PC-9 (cell line): ENCODE data around the gene VAPB. TPM values are rescaled to one million over a fixed set of nuclear protein-coding genes. Genes with fewer than 3 reads are reported as not detected.

Experiments
- BruUV-seq: library from RNA; stranded (reverse); fragments of 400-500 nt; replicated peaks from 2 replicates; lab custom pipeline; 2021; lab: Mats Ljungman, UMichigan
- CTCF ChIA-PET: fragments of 300-600 bp; sonication (Branson Sonifier 250); formaldehyde crosslinking; loops from one replicate; lab custom pipeline; 2022; ENCODE audit warnings: antibody characterized with exemption; lab: Charles Lee
- POLR2A ChIA-PET: fragments of 300-600 bp; sonication (Branson Sonifier 250); formaldehyde crosslinking; loops from one replicate; lab custom pipeline; 2022; ENCODE audit warnings: antibody characterized with exemption; ENCODE audit not compliant: unreplicated experiment; lab: Charles Lee
- DNase-seq, 2 experiments: peaks; one replicate each; pipeline versions ENCODE4 v3.0.0 to v3.0.0-alpha.2; 2015 to 2022; ENCODE audit warnings: mixed read lengths in 1 of 2
- H2AFZ ChIP-seq: fragments of 200-600 bp; sonication (generic); 2 replicates; pipeline ENCODE4 v1.8.1; 2017; ENCODE audit warnings: antibody characterized with exemption
- H3F3A ChIP-seq: fragments of 200-600 bp; sonication (generic); 2 replicates; pipeline ENCODE4 v1.8.1; 2017; ENCODE audit warnings: antibody characterized with exemption, mild to moderate bottlenecking, low read depth; ENCODE audit not compliant: insufficient read depth
- H3K27ac ChIP-seq: fragments of 200-600 bp; sonication (generic); 2 replicates; pipeline ENCODE4 v1.6.1; 2016; ENCODE audit warnings: mixed run types
- H3K27me3 ChIP-seq: fragments of 200-600 bp; sonication (generic); 2 replicates; pipeline ENCODE4 v1.6.1; 2016; ENCODE audit warnings: low read depth, mixed run types; ENCODE audit not compliant: insufficient read depth
- H3K36me3 ChIP-seq: fragments of 200-600 bp; sonication (generic); 2 replicates; pipeline ENCODE4 v1.6.1; 2016; ENCODE audit warnings: low read depth, mixed run types
- H3K4me1 ChIP-seq: fragments of 200-600 bp; sonication (generic); replicated peaks from 2 replicates; pipeline ENCODE4 v1.6.1; 2016; ENCODE audit warnings: mixed run types; ENCODE audit not compliant: insufficient read depth
- H3K4me2 ChIP-seq: fragments of 200-600 bp; sonication (generic); 2 replicates; pipeline ENCODE4 v1.6.1; 2017; ENCODE audit warnings: mixed run types
- H3K4me3 ChIP-seq: fragments of 200-600 bp; sonication (generic); 2 replicates; pipeline ENCODE4 v1.6.1; 2016; ENCODE audit warnings: mixed run types
- H3K79me2 ChIP-seq: fragments of 200-600 bp; sonication (generic); 2 replicates; pipeline ENCODE4 v1.6.1; 2017; ENCODE audit warnings: low read depth, mixed run types
- H3K9me2 ChIP-seq: fragments of 200-600 bp; sonication (generic); 2 replicates; pipeline ENCODE4 v1.8.1; 2017; ENCODE audit warnings: mild to moderate bottlenecking; ENCODE audit not compliant: insufficient read depth
- H3K9me3 ChIP-seq: fragments of 200-600 bp; sonication (generic); 2 replicates; pipeline ENCODE4 v1.8.1; 2016; ENCODE audit warnings: low read depth; ENCODE audit not compliant: insufficient read depth
- H4K20me1 ChIP-seq: fragments of 200-600 bp; sonication (generic); 2 replicates; pipeline ENCODE4 v1.8.1; 2017; ENCODE audit not compliant: insufficient read depth
- CTCF ChIP-seq: fragments of 200-600 bp; sonication (generic); conservative IDR thresholded peaks from 2 replicates; pipeline ENCODE4 v1.6.1; 2017; ENCODE audit warnings: mixed run types, antibody characterized with exemption, mild to moderate bottlenecking, moderate library complexity
- EZH2 ChIP-seq: fragments of 200-600 bp; sonication (generic); IDR thresholded peaks from 2 replicates; pipeline ENCODE4 v1.8.0; 2017; ENCODE audit warnings: antibody characterized with exemption, low read depth
- intact Hi-C: fragments of 100-400 bp; cut with micrococcal nuclease; formaldehyde crosslinking; loops from one replicate; pipeline ENCODE4 v1.10.0; 2022; ENCODE audit not compliant: unreplicated experiment
- total RNA-seq: library from RNA; stranded (reverse); gene quantifications from 2 replicates; pipeline ENCODE4 v1.2.3, GENCODE V29; 2021

VAPB gene
- total RNA-seq, 1 experiment from 2014 or later: 80.6 TPM

- ChIA-PET POLR2A (no interaction called here), CTCF (no interaction called here)
- no peaks in the 10 kb centered on the region for H3K36me3 ChIP-seq
- peaks cover 9% of the 10 kb centered on the region; the same call in 1 of the 2 replicates for H3F3A ChIP-seq
- no peak overlapping the region for H3K4me3 ChIP-seq
- no peak overlapping the region for H3K4me2 ChIP-seq
- no TSS peak for BruUV-seq
- H3K27me3 ChIP-seq: no peaks in the 10 kb centered on the region
- intact Hi-C loops: no loop called here
- TF ChIP-seq EZH2: no peak
- no peak for TF ChIP-seq CTCF
- no peak overlapping the region for H3K27ac ChIP-seq
- peaks cover 80% of the 10 kb centered on the region for H4K20me1 ChIP-seq
- H3K79me2 ChIP-seq: peaks cover 99% of the 10 kb centered on the region
- H2AFZ ChIP-seq: no peak overlapping the region
- H3K9me3 ChIP-seq: no peaks in the 10 kb centered on the region
- H3K4me1 ChIP-seq: peaks cover 14% of the 10 kb centered on the region; the same call in 1 of the 2 replicates
- no peak for DNase-seq
- no peaks in the 10 kb centered on the region for H3K9me2 ChIP-seq
Measured at GRCh38 chr20:58402305-58402704, 13.3 kb downstream of the VAPB start.

- intact Hi-C loops: no loop called here
- no peak overlapping the region for H3K27ac ChIP-seq
- no peak overlapping the region for H3K4me3 ChIP-seq
Measured at GRCh38 chr20:58402827-58403226, 13.8 kb downstream of the VAPB start.

GRCh38 chr20:58403272-58403671, 14.2 kb downstream of the VAPB start:
- no peaks in the 10 kb centered on the region for H3K27me3 ChIP-seq
- H3K36me3 ChIP-seq: 0 out of 2 replicates have a peak, but pooled peaks cover 2% of the 10 kb centered on the region
- intact Hi-C loops: no loop called here
- H2AFZ ChIP-seq: no peak overlapping the region
- peaks cover 9% of the 10 kb centered on the region for H3F3A ChIP-seq
- no peak for TF ChIP-seq CTCF
- no peak for TF ChIP-seq EZH2
- H3K9me3 ChIP-seq: no peaks in the 10 kb centered on the region
- H3K9me2 ChIP-seq: no peaks in the 10 kb centered on the region
- no peak for DNase-seq
- H3K4me2 ChIP-seq: no peak overlapping the region
- no TSS peak for BruUV-seq
- H3K27ac ChIP-seq: no peak overlapping the region
- H4K20me1 ChIP-seq: peaks cover 71% of the 10 kb centered on the region
- H3K4me1 ChIP-seq: peaks cover 19% of the 10 kb centered on the region
- ChIA-PET CTCF (no interaction called here), POLR2A (no interaction called here)
- H3K4me3 ChIP-seq: no peak overlapping the region
- H3K79me2 ChIP-seq: peaks cover 99% of the 10 kb centered on the region

More at GRCh38 chr20:58402827-58403226, 13.8 kb downstream of the VAPB start:
- Histone ChIP-seq H3K36me3 (no peaks in the 10 kb centered on the region), H3K4me1 (peaks cover 14% of the 10 kb centered on the region; the same call in 1 of the 2 replicates), H3K79me2 (peaks cover 99% of the 10 kb centered on the region), H4K20me1 (peaks cover 76% of the 10 kb centered on the region), H3F3A (peaks cover 9% of the 10 kb centered on the region), H3K27me3 (no peaks in the 10 kb centered on the region), H3K9me3 (no peaks in the 10 kb centered on the region), H3K4me2 (no peak overlapping the region), H2AFZ (no peak overlapping the region), H3K9me2 (no peaks in the 10 kb centered on the region)
- CTCF ChIA-PET: no interaction called here
- POLR2A ChIA-PET: no interaction called here
- DNase-seq: no peak
- BruUV-seq: no TSS peak
- no peak for TF ChIP-seq CTCF
- no peak for TF ChIP-seq EZH2
